HG02759 (cell line): ENCODE results near the gene MTHFD1L.

Source experiments
- ATAC-seq: cut with Tn5 transposase; IDR thresholded peaks from one replicate; pipeline ENCODE4 v1.9.1; 2021; ENCODE audit warnings: mild to moderate bottlenecking, moderate library complexity; ENCODE audit not compliant: unreplicated experiment

Gene MTHFD1L

GRCh38 chr6:150865043-150865405 is 478 bp upstream of the MTHFD1L start:
- ATAC-seq: no peak

- peak; percentile 79 for ATAC-seq
Measured at GRCh38 chr6:150866147-150866990, 867 bp downstream of the MTHFD1L start.

- no peak for ATAC-seq
Measured at GRCh38 chr6:150866991-150867501, 1.5 kb downstream of the MTHFD1L start.

GRCh38 chr6:150868759-150869158 is 3.3 kb downstream of the MTHFD1L start:
- no peak for ATAC-seq

- no peak for ATAC-seq
Measured at GRCh38 chr6:150874179-150874578, 8.7 kb downstream of the MTHFD1L start.

- ATAC-seq: no peak
Measured at GRCh38 chr6:150875841-150876240, 10.3 kb downstream of the MTHFD1L start.

GRCh38 chr6:150876598-150876997 is 11.1 kb downstream of the MTHFD1L start:
- ATAC-seq: no peak

- no peak for ATAC-seq
Measured at GRCh38 chr6:150877928-150878327, 12.4 kb downstream of the MTHFD1L start.

GRCh38 chr6:150878347-150879213 is 13.1 kb downstream of the MTHFD1L start:
- ATAC-seq: no peak

- ATAC-seq: no peak
Measured at GRCh38 chr6:150880336-150880735, 14.8 kb downstream of the MTHFD1L start.

GRCh38 chr6:150881911-150882481 is 16.5 kb downstream of the MTHFD1L start:
- ATAC-seq: no peak

- ATAC-seq: no peak
Measured at GRCh38 chr6:150883521-150883920, 18.0 kb downstream of the MTHFD1L start.

GRCh38 chr6:150886155-150886554 is 20.7 kb downstream of the MTHFD1L start:
- ATAC-seq: no peak

- ATAC-seq: peak; percentile 55
Measured at GRCh38 chr6:150887978-150888563, 22.6 kb downstream of the MTHFD1L start.

- ATAC-seq: no peak
Measured at GRCh38 chr6:150890346-150890745, 24.8 kb downstream of the MTHFD1L start.

GRCh38 chr6:150891888-150892485 is 26.5 kb downstream of the MTHFD1L start:
- peak; percentile 50 for ATAC-seq

- no peak for ATAC-seq
Measured at GRCh38 chr6:150894191-150894744, 28.8 kb downstream of the MTHFD1L start.

GRCh38 chr6:150894935-150895552 is 29.5 kb downstream of the MTHFD1L start:
- peak; percentile 72 for ATAC-seq

GRCh38 chr6:150895928-150896632 is 30.6 kb downstream of the MTHFD1L start:
- ATAC-seq: no peak
